K562 (cell line): Measurements from ENCODE around the gene PARP15. TPM values are rescaled to one million over a fixed set of nuclear protein-coding genes. Genes with fewer than 3 reads are reported as not detected.

ENCODE experiments used
- ATAC-seq: fragments of 200-7000 bp; cut with Tn5 transposase; 3 replicates; pipeline ENCODE4 v1.9.1; 2020; ENCODE audit warnings: moderate library complexity
- BruUV-seq: library from RNA; stranded (reverse); fragments of 400-500 nt; replicated peaks from 2 replicates; lab custom pipeline; 2021; lab: Mats Ljungman, UMichigan
- CTCF ChIA-PET: fragments of 300-600 bp; formaldehyde crosslinking; extraction: SDS; loops from one replicate; lab custom pipeline; 2021; ENCODE audit warnings: low intra/inter-chr PET ratio; lab: Yijun Ruan, JAX
- POLR2A ChIA-PET: fragments of 300-600, 350-650 bp; sonication (Branson Sonifier 250); formaldehyde crosslinking; extraction: SDS; loops from one replicate; lab custom pipeline; 2021; ENCODE audit warnings: antibody characterized with exemption, inconsistent platforms; lab: Yijun Ruan, JAX
- DNase-seq, 4 experiments: peaks; one replicate each; pipeline versions ENCODE4 v3.0.0 to v3.0.0-alpha.2; 2011 to 2018; ENCODE audit warnings: low spot score in 3 of 4, mixed read lengths in 3 of 4; ENCODE audit errors: extremely low read depth in 1 of 4
- FAIRE-seq: peaks from 2 replicates; lab custom pipeline; 2011; peaks lifted over from hg19 to GRCh38; lab: Jason Lieb, UNC
- H2AFZ ChIP-seq: 2 replicates; pipeline ENCODE4 v1.6.0; 2011; ENCODE audit warnings: low read depth, low read length, control low read depth, inconsistent platforms
- H3K27ac ChIP-seq: fragments of 200-600 bp; 3 replicates; pipeline ENCODE4 v1.8.0; 2011; ENCODE audit warnings: low read depth, mild to moderate bottlenecking, control low read depth, inconsistent platforms, low read length, moderate library complexity, mixed read lengths; ENCODE audit errors: extremely low read depth
- H3K27me3 ChIP-seq, 2 experiments: fragments of 300-600 bp in 1 of 2; 2 replicates in 1 of 2; 3 replicates in 1 of 2; pipeline versions ENCODE4 v1.6.0 to v1.8.0; 2011; ENCODE audit warnings: inconsistent platforms in 2 of 2, low read length in 2 of 2, mild to moderate bottlenecking in 1 of 2, mixed read lengths in 1 of 2, moderate library complexity in 1 of 2; ENCODE audit not compliant: control insufficient read depth in 2 of 2, insufficient read depth in 2 of 2
- H3K36me3 ChIP-seq: fragments of 300-600 bp; 3 replicates; pipeline ENCODE4 v1.8.0; 2011; ENCODE audit warnings: mild to moderate bottlenecking, low read length, inconsistent platforms; ENCODE audit not compliant: control insufficient read depth, insufficient read depth
- H3K4me1 ChIP-seq, 2 experiments: fragments of 200-600 bp in 1 of 2; replicated peaks in 1 of 2; 2 replicates in 1 of 2; 3 replicates in 1 of 2; pipeline versions ENCODE4 v1.5.1 to v1.8.0; 2011; ENCODE audit warnings: inconsistent platforms in 2 of 2, low read length in 2 of 2, mild to moderate bottlenecking in 1 of 2, mixed read lengths in 1 of 2, moderate library complexity in 1 of 2; ENCODE audit not compliant: control insufficient read depth in 2 of 2, insufficient read depth in 2 of 2
- H3K4me2 ChIP-seq: 2 replicates; pipeline ENCODE4 v1.6.1; 2011; ENCODE audit warnings: low read length, control low read depth, inconsistent platforms, mixed read lengths; ENCODE audit not compliant: insufficient read depth
- H3K4me3 ChIP-seq: fragments of 200-600 bp; sonication (generic), shearing (Covaris generic); 2 replicates; pipeline ENCODE4 v1.5.1; 2016; ENCODE audit warnings: control low read depth, inconsistent platforms
- H3K79me2 ChIP-seq: fragments of 200-600 bp; 3 replicates; pipeline ENCODE4 v1.8.0; 2011; ENCODE audit warnings: low read length, inconsistent platforms; ENCODE audit not compliant: control insufficient read depth, insufficient read depth
- H3K9ac ChIP-seq, 2 experiments: 2 replicates each; pipeline versions ENCODE4 v1.6.0 to v1.6.1; 2011; ENCODE audit warnings: low read depth in 2 of 2, low read length in 2 of 2, control low read depth in 1 of 2, inconsistent platforms in 1 of 2, mild to moderate bottlenecking in 1 of 2, mixed read lengths in 1 of 2; ENCODE audit not compliant: insufficient read depth in 1 of 2
- H3K9me1 ChIP-seq: one replicate; pipeline ENCODE4 v1.6.0; 2011; ENCODE audit warnings: inconsistent platforms, mild to moderate bottlenecking, low read length, moderate library complexity; ENCODE audit not compliant: control insufficient read depth, insufficient read depth
- H3K9me3 ChIP-seq: replicated peaks from 2 replicates; pipeline ENCODE4 v1.5.1; 2011; ENCODE audit warnings: low read depth, low read length, inconsistent platforms; ENCODE audit not compliant: control insufficient read depth, insufficient read depth
- H4K20me1 ChIP-seq: replicated peaks from 2 replicates; pipeline ENCODE4 v1.6.1; 2011; ENCODE audit warnings: low read length, inconsistent platforms, mixed read lengths; ENCODE audit not compliant: control insufficient read depth, insufficient read depth
- ARHGAP35 ChIP-seq: fragments of 450-650 bp; IDR thresholded peaks from 2 replicates; pipeline ENCODE4 v1.6.1; 2018; ENCODE audit not compliant: partially characterized antibody
- ETV1 ChIP-seq: fragments of 450-650 bp; conservative IDR thresholded peaks from 2 replicates; pipeline ENCODE4 v1.6.1; 2016; ENCODE audit warnings: missing genetic modification characterization, control low read depth, low read depth, missing compliant biosample characterization
- FOXK1 ChIP-seq: sonication (generic); formaldehyde crosslinking; IDR thresholded peaks from 2 replicates; pipeline ENCODE4 v1.8.0; 2022; ENCODE audit warnings: missing genetic modification reagents, mild to moderate bottlenecking, borderline replicate concordance
- HNRNPLL ChIP-seq: fragments of 200-400 bp; formaldehyde crosslinking; IDR thresholded peaks from 2 replicates; pipeline ENCODE4 v1.6.1; 2017; ENCODE audit warnings: low read length, low read depth, mild to moderate bottlenecking; ENCODE audit not compliant: poor library complexity, severe bottlenecking
- LARP7 ChIP-seq: fragments of 450-650 bp; IDR thresholded peaks from 2 replicates; pipeline ENCODE4 v1.6.1; 2016
- PHB ChIP-seq: fragments of 250-450 bp; sonication (Bioruptor Pico); IDR thresholded peaks from 2 replicates; pipeline ENCODE4 v1.5.0; 2021
- ZNF707 ChIP-seq: fragments of 250-450 bp; sonication (Bioruptor Pico); conservative IDR thresholded peaks from 2 replicates; pipeline ENCODE4 v1.8.0; 2022; ENCODE audit warnings: inconsistent platforms, mild to moderate bottlenecking, moderate library complexity
- WGBS: fragments of 100-300 bp; shearing (Covaris generic); methylation state at CpG from one replicate; pipeline ENCODE4 v1.1.6; 2016; ENCODE audit warnings: low coverage, mixed read lengths; ENCODE audit not compliant: insufficient coverage; ENCODE audit errors: missing lambda C conversion rate; 5-methylcytosine and 5-hydroxymethylcytosine counted together
- in situ Hi-C: fragments of 300-500 bp; cut with MboI; formaldehyde crosslinking; loops from 4 replicates; pipeline ENCODE4 v1.15.0; 2018; ENCODE audit warnings: inconsistent platforms, mixed read lengths
- intact Hi-C: fragments of 100-400 bp; cut with micrococcal nuclease; formaldehyde crosslinking; loops from 2 replicates; pipeline ENCODE4 v1.14.2; 2022
- polyA plus RNA-seq, 8 experiments: library from polyadenylated mRNA; depleted of rRNA in 4 of 8; stranded (reverse) in 5 of 8; unstranded in 3 of 8; fragments of >200 nt; fragmentation: Nextera tagmentation in 2 of 8; fragmentation: Illumina TruSeq in 1 of 8; extraction: Ambion mirVana in 2 of 8; extraction: Trizol in 1 of 8; gene quantifications; 2 replicates each; pipeline versions ENCODE4 v1.2.1 to v1.2.3, GENCODE V29; 2011 to 2014; ENCODE audit warnings: inconsistent platforms in 1 of 8, missing spikeins in 1 of 8
- total RNA-seq, 7 experiments: library from RNA; depleted of rRNA in 6 of 7; stranded (reverse); fragments of >200 nt in 6 of 7; fragmentation: Illumina TruSeq in 2 of 7; extraction: Trizol in 2 of 7; gene quantifications; 2 replicates each; pipeline versions ENCODE4 v1.2.1 to v1.2.3, GENCODE V29; 2011 to 2021; ENCODE audit warnings: low replicate concordance in 1 of 7
- TF ChIP-seq, protein P1 (sequence below): sonication (generic); formaldehyde crosslinking; IDR thresholded peaks from 2 replicates; pipeline ENCODE4 v1.8.0; 2023; ENCODE audit warnings: missing genetic modification reagents, mild to moderate bottlenecking, borderline replicate concordance
- TF ChIP-seq, protein P2 (sequence below), 2 experiments: fragments of 250-450 bp in 1 of 2; fragments of 450-650 bp in 1 of 2; sonication (Bioruptor Pico) in 1 of 2; IDR thresholded peaks; 2 replicates each; pipeline versions ENCODE4 v1.6.1 to v1.8.0; 2016 to 2021; ENCODE audit warnings: mild to moderate bottlenecking in 2 of 2, moderate library complexity in 2 of 2, missing compliant biosample characterization in 1 of 2, missing genetic modification characterization in 1 of 2
- TF ChIP-seq, protein P3 (sequence below): IDR thresholded peaks from 2 replicates; pipeline ENCODE4 v1.6.1; 2014; ENCODE audit warnings: antibody characterized with exemption
- TF ChIP-seq, protein P4 (sequence below): fragments of 250-450 bp; sonication (Bioruptor Pico); IDR thresholded peaks from 2 replicates; pipeline ENCODE4 v1.4.0; 2020; ENCODE audit warnings: mild to moderate bottlenecking, moderate library complexity

The PARP15 gene
- total and polyA plus RNA-seq, 9 of the 15 experiments (the other 6 are each of a cell fraction or from before 2014, with no cell fraction given): 0.05 to 0.40 (median 0.13) TPM

DNA sequence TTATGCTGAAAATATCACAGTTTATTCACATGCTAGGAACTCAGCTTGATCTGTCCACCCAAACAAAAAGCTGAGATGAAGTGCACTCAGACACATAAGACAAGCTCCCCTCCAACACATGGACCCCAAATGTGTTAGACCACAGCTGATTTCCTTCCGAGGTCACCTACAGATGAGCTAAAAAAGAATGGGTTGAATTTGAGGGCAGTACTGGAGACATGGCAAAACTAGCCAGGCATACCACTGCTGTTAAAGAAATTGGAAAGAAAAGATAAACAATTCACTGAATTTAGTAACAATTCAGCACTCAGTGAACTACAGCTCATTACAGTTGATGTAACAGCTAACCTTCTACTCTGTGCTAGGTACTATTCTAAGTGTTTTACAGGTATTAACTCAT lies 28.8 kb upstream of the PARP15 start:
- no peaks in the 10 kb centered on the region for H3K9me1 ChIP-seq
- no peaks in the 10 kb centered on the region for H3K4me1 ChIP-seq
- POLR2A ChIA-PET: interaction anchor here (0.6 kb wide), 1 partner anchor 270 kb away, joined by 3 read pairs; no protein-coding TSS in a partner anchor
- H3K36me3 ChIP-seq: no peaks in the 10 kb centered on the region
- no peaks in the 10 kb centered on the region for H3K79me2 ChIP-seq
- no peaks in the 10 kb centered on the region for H3K9me3 ChIP-seq
- no peak for DNase-seq
- H4K20me1 ChIP-seq: no peaks in the 10 kb centered on the region
- H2AFZ ChIP-seq: no peak overlapping the region
- no peak for ATAC-seq
- no TSS peak for BruUV-seq
- FAIRE-seq: no peak
- no peaks in the 10 kb centered on the region for H3K27me3 ChIP-seq
- in situ Hi-C loops: no loop called here
- no peak overlapping the region for H3K4me2 ChIP-seq
- WGBS: 63% methylated on average over 1 of the region's 1 CpG
- CTCF ChIA-PET: no interaction called here
- intact Hi-C loops: no loop called here
- H3K27ac ChIP-seq: no peak overlapping the region
- no peak overlapping the region for H3K9ac ChIP-seq
- H3K4me3 ChIP-seq: no peak overlapping the region
- no peak for TF ChIP-seq PHB (CRISPR knock-in tag)
- no peak for TF ChIP-seq ETV1 (tag)
- TF ChIP-seq, protein P1, sequence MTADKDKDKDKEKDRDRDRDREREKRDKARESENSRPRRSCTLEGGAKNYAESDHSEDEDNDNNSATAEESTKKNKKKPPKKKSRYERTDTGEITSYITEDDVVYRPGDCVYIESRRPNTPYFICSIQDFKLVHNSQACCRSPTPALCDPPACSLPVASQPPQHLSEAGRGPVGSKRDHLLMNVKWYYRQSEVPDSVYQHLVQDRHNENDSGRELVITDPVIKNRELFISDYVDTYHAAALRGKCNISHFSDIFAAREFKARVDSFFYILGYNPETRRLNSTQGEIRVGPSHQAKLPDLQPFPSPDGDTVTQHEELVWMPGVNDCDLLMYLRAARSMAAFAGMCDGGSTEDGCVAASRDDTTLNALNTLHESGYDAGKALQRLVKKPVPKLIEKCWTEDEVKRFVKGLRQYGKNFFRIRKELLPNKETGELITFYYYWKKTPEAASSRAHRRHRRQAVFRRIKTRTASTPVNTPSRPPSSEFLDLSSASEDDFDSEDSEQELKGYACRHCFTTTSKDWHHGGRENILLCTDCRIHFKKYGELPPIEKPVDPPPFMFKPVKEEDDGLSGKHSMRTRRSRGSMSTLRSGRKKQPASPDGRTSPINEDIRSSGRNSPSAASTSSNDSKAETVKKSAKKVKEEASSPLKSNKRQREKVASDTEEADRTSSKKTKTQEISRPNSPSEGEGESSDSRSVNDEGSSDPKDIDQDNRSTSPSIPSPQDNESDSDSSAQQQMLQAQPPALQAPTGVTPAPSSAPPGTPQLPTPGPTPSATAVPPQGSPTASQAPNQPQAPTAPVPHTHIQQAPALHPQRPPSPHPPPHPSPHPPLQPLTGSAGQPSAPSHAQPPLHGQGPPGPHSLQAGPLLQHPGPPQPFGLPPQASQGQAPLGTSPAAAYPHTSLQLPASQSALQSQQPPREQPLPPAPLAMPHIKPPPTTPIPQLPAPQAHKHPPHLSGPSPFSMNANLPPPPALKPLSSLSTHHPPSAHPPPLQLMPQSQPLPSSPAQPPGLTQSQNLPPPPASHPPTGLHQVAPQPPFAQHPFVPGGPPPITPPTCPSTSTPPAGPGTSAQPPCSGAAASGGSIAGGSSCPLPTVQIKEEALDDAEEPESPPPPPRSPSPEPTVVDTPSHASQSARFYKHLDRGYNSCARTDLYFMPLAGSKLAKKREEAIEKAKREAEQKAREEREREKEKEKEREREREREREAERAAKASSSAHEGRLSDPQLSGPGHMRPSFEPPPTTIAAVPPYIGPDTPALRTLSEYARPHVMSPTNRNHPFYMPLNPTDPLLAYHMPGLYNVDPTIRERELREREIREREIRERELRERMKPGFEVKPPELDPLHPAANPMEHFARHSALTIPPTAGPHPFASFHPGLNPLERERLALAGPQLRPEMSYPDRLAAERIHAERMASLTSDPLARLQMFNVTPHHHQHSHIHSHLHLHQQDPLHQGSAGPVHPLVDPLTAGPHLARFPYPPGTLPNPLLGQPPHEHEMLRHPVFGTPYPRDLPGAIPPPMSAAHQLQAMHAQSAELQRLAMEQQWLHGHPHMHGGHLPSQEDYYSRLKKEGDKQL: no peak
- no peak for TF ChIP-seq ARHGAP35
- TF ChIP-seq LARP7: no peak
- TF ChIP-seq FOXK1 (CRISPR knock-in tag): no peak
- TF ChIP-seq, protein P2, sequence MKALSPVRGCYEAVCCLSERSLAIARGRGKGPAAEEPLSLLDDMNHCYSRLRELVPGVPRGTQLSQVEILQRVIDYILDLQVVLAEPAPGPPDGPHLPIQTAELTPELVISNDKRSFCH (CRISPR knock-in tag; IDR thresholded peaks at IDR 0.05): no peak
- TF ChIP-seq, protein P2 (tag; IDR thresholded peaks at IDR 0.05): no peak
- TF ChIP-seq, protein P3, sequence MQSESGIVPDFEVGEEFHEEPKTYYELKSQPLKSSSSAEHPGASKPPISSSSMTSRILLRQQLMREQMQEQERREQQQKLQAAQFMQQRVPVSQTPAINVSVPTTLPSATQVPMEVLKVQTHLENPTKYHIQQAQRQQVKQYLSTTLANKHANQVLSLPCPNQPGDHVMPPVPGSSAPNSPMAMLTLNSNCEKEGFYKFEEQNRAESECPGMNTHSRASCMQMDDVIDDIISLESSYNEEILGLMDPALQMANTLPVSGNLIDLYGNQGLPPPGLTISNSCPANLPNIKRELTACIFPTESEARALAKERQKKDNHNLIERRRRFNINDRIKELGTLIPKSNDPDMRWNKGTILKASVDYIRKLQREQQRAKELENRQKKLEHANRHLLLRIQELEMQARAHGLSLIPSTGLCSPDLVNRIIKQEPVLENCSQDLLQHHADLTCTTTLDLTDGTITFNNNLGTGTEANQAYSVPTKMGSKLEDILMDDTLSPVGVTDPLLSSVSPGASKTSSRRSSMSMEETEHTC: no peak
- TF ChIP-seq HNRNPLL: no peak
- TF ChIP-seq, protein P4, sequence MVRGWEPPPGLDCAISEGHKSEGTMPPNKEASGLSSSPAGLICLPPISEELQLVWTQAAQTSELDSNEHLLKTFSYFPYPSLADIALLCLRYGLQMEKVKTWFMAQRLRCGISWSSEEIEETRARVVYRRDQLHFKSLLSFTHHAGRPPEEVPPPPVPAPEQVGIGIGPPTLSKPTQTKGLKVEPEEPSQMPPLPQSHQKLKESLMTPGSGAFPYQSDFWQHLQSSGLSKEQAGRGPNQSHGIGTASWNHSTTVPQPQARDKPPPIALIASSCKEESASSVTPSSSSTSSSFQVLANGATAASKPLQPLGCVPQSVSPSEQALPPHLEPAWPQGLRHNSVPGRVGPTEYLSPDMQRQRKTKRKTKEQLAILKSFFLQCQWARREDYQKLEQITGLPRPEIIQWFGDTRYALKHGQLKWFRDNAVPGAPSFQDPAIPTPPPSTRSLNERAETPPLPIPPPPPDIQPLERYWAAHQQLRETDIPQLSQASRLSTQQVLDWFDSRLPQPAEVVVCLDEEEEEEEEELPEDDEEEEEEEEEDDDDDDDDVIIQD (CRISPR knock-in tag): no peak
- no peak for TF ChIP-seq ZNF707
